ENCODE data around the gene KIAA1958.

KIAA1958 gene

GRCh38 chr9:112526973-112527372 is 40.3 kb downstream of the KIAA1958 start:
- Mint-ChIP-seq H3K4me3 (no peak overlapping the region), H3K36me3 (no peaks in the 10 kb centered on the region), H3K27ac (no peak overlapping the region), H3K27me3 (no peaks in the 10 kb centered on the region), H3K9me3 (no peaks in the 10 kb centered on the region), H3K4me1 (no peaks in the 10 kb centered on the region)
- no peak for DNase-seq
- CTCF ChIA-PET, result no interaction called here

DNA sequence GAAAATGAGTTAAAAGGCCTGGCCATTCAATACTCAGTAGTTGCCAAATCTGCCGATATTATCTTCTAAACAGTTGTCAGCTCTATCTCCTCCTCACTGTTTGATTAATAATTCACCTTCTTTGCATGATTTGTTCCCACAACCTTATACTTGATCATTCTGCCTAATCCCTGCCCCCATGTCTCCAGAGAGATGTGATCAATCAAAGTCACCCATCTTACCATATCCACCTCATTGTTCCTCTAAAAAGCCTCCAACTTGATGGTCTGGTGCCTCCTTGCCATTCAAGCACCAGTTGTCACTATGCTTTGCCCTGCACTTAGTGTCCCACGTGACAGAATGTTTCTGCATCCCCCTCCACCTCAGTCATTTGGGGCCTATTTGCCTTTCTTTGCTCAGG is 41.3 kb downstream of the KIAA1958 start:
- no peaks in the 10 kb centered on the region for H3K4me1 Mint-ChIP-seq
- CTCF ChIA-PET, result no interaction called here
- DNase-seq, result no peak
- H3K4me3 Mint-ChIP-seq, result no peak overlapping the region
- H3K36me3 Mint-ChIP-seq, result no peaks in the 10 kb centered on the region
- no peaks in the 10 kb centered on the region for H3K27me3 Mint-ChIP-seq
- H3K27ac Mint-ChIP-seq, result no peak overlapping the region
- no peaks in the 10 kb centered on the region for H3K9me3 Mint-ChIP-seq

GRCh38 chr9:112529316-112529715 is 42.7 kb downstream of the KIAA1958 start:
- no peaks in the 10 kb centered on the region for H3K9me3 Mint-ChIP-seq
- H3K27ac Mint-ChIP-seq, result no peak overlapping the region
- CTCF ChIA-PET, result no interaction called here

GRCh38 chr9:112530751-112531205 is 44.2 kb downstream of the KIAA1958 start:
- CTCF ChIA-PET, result no interaction called here
- no peak for DNase-seq
- H3K36me3 Mint-ChIP-seq, result no peaks in the 10 kb centered on the region
- no peaks in the 10 kb centered on the region for H3K27me3 Mint-ChIP-seq
- H3K4me3 Mint-ChIP-seq, result no peak overlapping the region
- no peaks in the 10 kb centered on the region for H3K4me1 Mint-ChIP-seq
- no peaks in the 10 kb centered on the region for H3K9me3 Mint-ChIP-seq
- H3K27ac Mint-ChIP-seq, result no peak overlapping the region

More at GRCh38 chr9:112529316-112529715, 42.7 kb downstream of the KIAA1958 start:
- Mint-ChIP-seq H3K27me3 (no peaks in the 10 kb centered on the region), H3K4me1 (no peaks in the 10 kb centered on the region), H3K36me3 (no peaks in the 10 kb centered on the region), H3K4me3 (no peak overlapping the region)
- DNase-seq, result no peak

DNA sequence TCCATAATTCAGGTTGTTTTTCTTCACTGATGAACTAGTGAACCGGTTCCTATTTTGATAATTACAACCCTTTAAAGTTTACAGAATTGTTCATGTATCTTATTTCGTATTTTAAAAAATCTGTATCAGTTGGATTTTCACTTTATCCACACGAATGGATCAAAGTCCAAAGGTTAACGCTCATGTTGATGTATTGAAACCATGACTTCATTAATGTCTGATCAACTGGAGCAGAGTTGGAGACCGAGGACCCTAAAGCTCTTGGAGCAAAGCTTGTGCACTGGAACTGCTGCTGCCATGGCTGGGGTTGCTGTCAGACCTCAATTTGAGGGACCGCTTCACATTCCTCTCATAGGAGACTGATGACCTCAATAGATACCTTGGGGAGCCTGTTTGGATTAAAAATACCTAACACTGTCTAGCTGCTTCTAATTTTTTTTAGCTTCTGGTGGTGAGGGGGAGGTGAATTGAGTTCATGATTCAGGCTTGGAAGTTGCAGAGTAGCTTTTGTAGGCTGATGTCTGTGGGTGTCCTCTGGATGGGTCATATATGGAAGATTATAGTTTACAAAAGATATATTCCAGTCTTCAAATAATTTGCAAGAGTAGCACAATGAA is 45.1 kb downstream of the KIAA1958 start:
- H3K4me3 Mint-ChIP-seq, result no peak overlapping the region
- no peak for DNase-seq
- no peaks in the 10 kb centered on the region for H3K36me3 Mint-ChIP-seq
- no peaks in the 10 kb centered on the region for H3K4me1 Mint-ChIP-seq
- H3K27me3 Mint-ChIP-seq, result no peaks in the 10 kb centered on the region
- no peak overlapping the region for H3K27ac Mint-ChIP-seq
- CTCF ChIA-PET, result interaction anchor here (0.5 kb wide), 1 partner anchor 62 kb away, joined by 3 read pairs; no protein-coding TSS in a partner anchor
- no peaks in the 10 kb centered on the region for H3K9me3 Mint-ChIP-seq

GRCh38 chr9:112532427-112532826 is 45.8 kb downstream of the KIAA1958 start:
- DNase-seq, result no peak
- CTCF ChIA-PET, result no interaction called here
- no peaks in the 10 kb centered on the region for H3K36me3 Mint-ChIP-seq
- H3K4me1 Mint-ChIP-seq, result no peaks in the 10 kb centered on the region
- H3K4me3 Mint-ChIP-seq, result no peak overlapping the region
- no peak overlapping the region for H3K27ac Mint-ChIP-seq
- H3K9me3 Mint-ChIP-seq, result no peaks in the 10 kb centered on the region
- no peaks in the 10 kb centered on the region for H3K27me3 Mint-ChIP-seq

GRCh38 chr9:112533660-112534059 is 47.0 kb downstream of the KIAA1958 start:
- Mint-ChIP-seq H3K4me1 (no peaks in the 10 kb centered on the region), H3K27me3 (no peaks in the 10 kb centered on the region), H3K4me3 (no peak overlapping the region), H3K9me3 (no peaks in the 10 kb centered on the region), H3K27ac (no peak overlapping the region), H3K36me3 (no peaks in the 10 kb centered on the region)
- CTCF ChIA-PET, result no interaction called here
- no peak for DNase-seq

DNA sequence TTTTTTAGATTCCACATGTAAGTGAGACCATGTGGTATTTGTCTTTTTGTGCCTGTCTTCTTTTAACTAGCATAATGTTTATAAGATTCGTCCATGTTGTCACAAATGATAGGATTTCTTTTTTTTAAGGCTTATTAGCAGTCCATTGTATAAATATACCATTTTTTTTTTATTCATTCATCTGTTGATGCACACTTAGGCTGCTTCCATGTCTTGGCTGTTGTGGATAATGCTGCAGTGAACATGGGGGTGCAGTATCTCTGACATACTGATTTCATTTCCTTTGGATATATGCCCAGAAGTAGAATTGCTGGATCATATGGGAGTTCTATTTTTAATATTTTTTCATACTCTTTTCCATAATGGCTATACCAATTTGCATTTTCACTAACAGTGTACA is 48.7 kb downstream of the KIAA1958 start:
- Mint-ChIP-seq H3K27me3 (no peaks in the 10 kb centered on the region), H3K27ac (no peak overlapping the region), H3K4me3 (no peak overlapping the region), H3K9me3 (peaks cover 2% of the 10 kb centered on the region), H3K36me3 (no peaks in the 10 kb centered on the region), H3K4me1 (no peaks in the 10 kb centered on the region)
- CTCF ChIA-PET, result no interaction called here
- DNase-seq, result no peak

DNA sequence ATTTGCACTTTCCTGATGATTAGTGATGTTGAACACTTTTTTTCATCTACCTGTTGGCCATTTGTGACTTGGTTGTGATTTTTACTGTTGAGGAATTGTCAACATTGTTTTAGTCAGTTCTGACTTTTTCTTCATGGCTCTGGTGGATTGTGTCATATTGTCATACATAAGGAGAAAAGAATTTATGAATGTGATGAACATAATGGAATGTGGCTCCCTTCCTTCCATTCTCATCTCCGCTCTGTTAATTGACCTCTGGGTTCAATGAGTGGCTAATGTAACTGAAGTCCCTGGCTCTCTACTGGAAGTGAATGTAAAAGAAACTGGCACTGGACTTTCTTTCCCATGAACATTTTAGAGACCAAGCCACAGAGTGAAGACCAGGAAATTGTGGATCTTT is 49.2 kb downstream of the KIAA1958 start:
- DNase-seq, result no peak

DNA sequence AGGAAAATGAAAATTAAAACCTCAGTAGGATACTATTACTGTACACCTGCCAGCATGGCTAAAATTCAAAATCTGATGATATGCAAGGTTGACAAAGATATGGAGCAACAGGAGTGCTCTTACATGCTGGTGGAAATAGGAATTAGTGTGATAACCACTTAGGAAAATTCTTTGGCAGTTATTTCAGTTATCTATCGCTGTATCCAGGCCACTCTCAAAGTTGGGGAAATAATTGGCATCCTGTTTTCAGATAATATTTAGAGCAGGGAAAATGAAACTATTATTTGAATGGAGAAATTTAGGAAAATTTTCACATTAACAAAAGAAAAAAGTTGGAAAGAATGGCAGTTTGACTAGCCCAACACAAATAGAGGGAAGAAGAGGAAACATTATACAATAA is 50.9 kb downstream of the KIAA1958 start:
- no peak overlapping the region for H3K27ac Mint-ChIP-seq
- no peak for DNase-seq
- H3K27me3 Mint-ChIP-seq, result no peaks in the 10 kb centered on the region
- no peak overlapping the region for H3K4me3 Mint-ChIP-seq
- H3K36me3 Mint-ChIP-seq, result no peaks in the 10 kb centered on the region
- peaks cover 2% of the 10 kb centered on the region for H3K9me3 Mint-ChIP-seq
- H3K4me1 Mint-ChIP-seq, result no peaks in the 10 kb centered on the region
- CTCF ChIA-PET, result no interaction called here

More for the DNA sequence above, 49.2 kb downstream of the KIAA1958 start:
- no peaks in the 10 kb centered on the region for H3K4me1 Mint-ChIP-seq
- H3K27ac Mint-ChIP-seq, result no peak overlapping the region
- peaks cover 2% of the 10 kb centered on the region for H3K9me3 Mint-ChIP-seq
- CTCF ChIA-PET, result no interaction called here
- no peaks in the 10 kb centered on the region for H3K36me3 Mint-ChIP-seq
- no peak overlapping the region for H3K4me3 Mint-ChIP-seq
- no peaks in the 10 kb centered on the region for H3K27me3 Mint-ChIP-seq

DNA sequence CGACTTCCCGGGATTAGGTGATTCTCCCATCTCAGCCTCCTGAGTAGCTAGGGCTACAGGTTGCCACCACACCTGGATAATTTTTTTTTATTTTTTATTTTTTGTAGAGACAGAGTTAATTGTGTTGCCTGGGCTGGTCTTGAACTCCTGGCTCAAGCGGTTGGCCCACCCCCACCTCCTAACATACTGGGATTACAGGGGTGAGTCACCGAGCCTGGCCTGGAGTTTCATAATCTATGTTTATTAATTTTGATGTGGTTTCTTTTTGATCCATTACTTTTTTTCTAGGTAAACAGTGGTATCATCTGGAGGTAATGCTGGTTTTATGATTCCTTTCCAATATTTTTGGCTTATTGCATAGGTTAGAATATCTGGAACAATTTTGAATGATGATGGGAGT is 54.2 kb downstream of the KIAA1958 start:
- Mint-ChIP-seq H3K4me1 (peaks cover 2% of the 10 kb centered on the region), H3K27ac (no peak overlapping the region), H3K9me3 (peaks cover 2% of the 10 kb centered on the region), H3K36me3 (no peaks in the 10 kb centered on the region), H3K4me3 (no peak overlapping the region), H3K27me3 (no peaks in the 10 kb centered on the region)
- CTCF ChIA-PET, result no interaction called here
- no peak for DNase-seq

- CTCF ChIA-PET, result no interaction called here
- peaks cover 2% of the 10 kb centered on the region for H3K9me3 Mint-ChIP-seq
Measured at GRCh38 chr9:112541685-112542084, 55.1 kb downstream of the KIAA1958 start.

DNA sequence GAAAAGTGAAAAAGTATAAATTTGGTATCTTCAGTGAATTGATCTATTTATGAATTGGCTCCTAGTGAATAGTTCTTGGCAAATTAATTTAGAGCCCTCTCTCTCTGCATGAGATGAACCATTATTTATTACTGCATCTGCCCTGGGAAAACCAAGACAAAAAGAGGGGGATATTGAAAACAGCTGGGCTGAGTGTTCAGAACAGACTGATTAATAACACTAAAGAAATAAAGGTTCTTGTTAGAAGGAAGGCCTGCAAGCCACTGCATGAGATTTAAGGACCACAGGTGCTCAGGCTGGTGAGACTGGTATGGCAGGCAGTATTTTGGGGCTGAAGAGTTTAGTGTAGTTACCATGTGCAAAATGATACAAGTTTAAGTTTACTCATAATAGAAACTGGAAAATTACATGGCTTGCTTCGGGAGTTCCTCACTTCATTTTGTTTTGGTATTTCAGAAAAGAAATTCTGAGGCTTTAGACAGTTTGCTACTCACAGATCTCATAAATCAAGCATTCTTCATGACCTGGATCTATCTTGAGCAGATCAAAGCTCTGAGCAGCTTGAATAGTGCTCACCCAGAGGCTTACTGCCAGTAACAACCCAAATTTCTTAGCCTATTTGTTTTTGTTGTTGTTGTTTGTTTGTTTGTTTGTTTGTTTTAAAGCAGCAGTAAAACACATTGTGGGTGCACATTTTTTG is 56.1 kb downstream of the KIAA1958 start:
- Mint-ChIP-seq H3K27ac (no peak overlapping the region), H3K9me3 (peaks cover 2% of the 10 kb centered on the region), H3K4me3 (no peak overlapping the region), H3K4me1 (peaks cover 12% of the 10 kb centered on the region), H3K27me3 (no peaks in the 10 kb centered on the region), H3K36me3 (no peaks in the 10 kb centered on the region)
- CTCF ChIA-PET, result no interaction called here
- DNase-seq, result no peak

More at GRCh38 chr9:112541685-112542084, 55.1 kb downstream of the KIAA1958 start:
- H3K36me3 Mint-ChIP-seq, result no peaks in the 10 kb centered on the region
- no peak overlapping the region for H3K4me3 Mint-ChIP-seq
- H3K27me3 Mint-ChIP-seq, result no peaks in the 10 kb centered on the region
- no peak overlapping the region for H3K27ac Mint-ChIP-seq
- peaks cover 11% of the 10 kb centered on the region for H3K4me1 Mint-ChIP-seq
- no peak for DNase-seq

- Mint-ChIP-seq H3K4me1 (peaks cover 12% of the 10 kb centered on the region), H3K9me3 (peaks cover 2% of the 10 kb centered on the region), H3K36me3 (no peaks in the 10 kb centered on the region), H3K27me3 (no peaks in the 10 kb centered on the region), H3K27ac (no peak overlapping the region), H3K4me3 (no peak overlapping the region)
- CTCF ChIA-PET, result no interaction called here
- no peak for DNase-seq
Measured at GRCh38 chr9:112544477-112544876, 57.9 kb downstream of the KIAA1958 start.

GRCh38 chr9:112545237-112545636 is 58.6 kb downstream of the KIAA1958 start:
- Mint-ChIP-seq H3K4me1 (peaks cover 12% of the 10 kb centered on the region), H3K4me3 (no peak overlapping the region), H3K27ac (no peak overlapping the region), H3K36me3 (no peaks in the 10 kb centered on the region), H3K9me3 (no peaks in the 10 kb centered on the region), H3K27me3 (no peaks in the 10 kb centered on the region)
- CTCF ChIA-PET, result no interaction called here
- DNase-seq, result no peak

All from activated naive CD4-positive, alpha-beta T cell treated with anti-CD3 and anti-CD28 coated beads, Interleukin-2, amount 10 ng/mL, durations not matched to agents 7 days and 5 days (primary cell).